ENCODE results near the gene ITPRIP.

ITPRIP gene

DNA sequence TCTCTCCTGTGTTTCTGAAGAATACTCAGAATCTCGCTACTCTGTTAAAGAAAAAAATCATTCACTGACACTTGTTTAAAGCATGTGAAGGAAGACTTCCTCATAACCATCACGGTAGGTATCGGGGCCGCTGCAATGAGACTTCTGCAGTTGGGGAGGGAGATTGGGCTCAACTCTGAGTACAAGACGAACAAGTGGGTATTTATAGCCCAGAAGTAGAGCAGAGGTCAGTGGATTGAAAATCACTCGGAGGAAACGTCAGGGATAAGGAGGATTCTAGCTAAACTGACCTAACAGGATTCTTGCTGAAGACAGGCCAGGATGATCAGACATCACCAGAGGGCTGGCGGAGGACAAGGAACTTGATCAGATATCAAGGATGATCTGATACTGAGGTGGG, 33.3 kb downstream of the ITPRIP start:
- no peak for DNase-seq

DNA sequence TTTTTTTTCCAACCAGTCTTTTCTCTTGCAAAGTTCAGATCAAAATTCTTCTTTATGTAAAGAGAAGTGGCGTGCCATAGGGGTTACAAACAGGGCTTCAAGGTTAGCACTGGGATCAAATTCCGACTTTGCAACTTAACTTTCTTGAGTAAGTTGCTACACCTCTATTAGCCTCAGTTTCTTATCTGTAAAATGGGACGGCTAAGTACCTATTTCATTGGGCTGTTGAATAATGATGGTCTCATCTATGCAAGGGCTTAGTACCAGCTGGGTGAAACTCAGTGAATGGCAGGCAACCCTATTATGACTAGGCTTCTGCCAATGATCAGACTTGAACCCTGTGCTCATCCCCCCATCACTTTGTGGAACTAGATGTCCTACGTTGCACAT, 33.9 kb downstream of the ITPRIP start:
- no peak for DNase-seq

DNA sequence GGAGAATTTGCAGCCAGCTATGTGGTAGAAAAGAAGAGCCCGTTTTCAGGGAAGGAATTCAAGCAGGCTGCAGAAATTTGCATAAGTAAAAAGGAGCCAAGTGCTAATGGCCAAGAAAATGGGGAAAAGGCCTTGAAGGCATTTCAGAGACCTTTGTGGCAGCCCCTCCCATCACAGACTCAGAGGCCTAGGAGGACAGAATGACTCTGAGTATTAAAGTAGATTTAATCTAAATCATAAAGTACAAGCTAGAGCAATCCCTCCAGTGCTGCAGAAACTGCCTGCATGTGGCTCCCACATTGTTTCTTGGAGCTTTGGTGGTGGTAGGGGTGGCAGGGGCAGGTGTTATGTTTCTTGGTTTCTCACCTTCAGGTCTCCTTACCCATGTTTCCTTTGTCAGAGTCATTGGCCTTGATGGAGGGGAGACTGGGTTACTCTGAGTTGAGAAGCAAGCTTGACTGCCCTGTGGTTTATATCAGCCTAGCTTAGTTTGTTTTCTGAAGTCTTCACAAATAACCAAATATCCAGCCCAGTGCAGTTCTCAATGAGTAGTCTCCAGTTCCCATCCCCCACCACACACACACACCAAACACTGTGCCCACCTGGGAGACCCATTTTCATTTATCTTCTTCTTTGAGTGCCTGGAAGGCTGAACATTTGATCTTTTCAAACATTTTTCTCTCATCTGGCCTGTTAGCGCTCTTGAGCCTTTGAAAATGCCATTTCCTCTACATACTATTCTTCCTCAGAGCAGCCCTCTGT, 34.5 kb downstream of the ITPRIP start:
- DNase-seq = peak; percentile 41

DNA sequence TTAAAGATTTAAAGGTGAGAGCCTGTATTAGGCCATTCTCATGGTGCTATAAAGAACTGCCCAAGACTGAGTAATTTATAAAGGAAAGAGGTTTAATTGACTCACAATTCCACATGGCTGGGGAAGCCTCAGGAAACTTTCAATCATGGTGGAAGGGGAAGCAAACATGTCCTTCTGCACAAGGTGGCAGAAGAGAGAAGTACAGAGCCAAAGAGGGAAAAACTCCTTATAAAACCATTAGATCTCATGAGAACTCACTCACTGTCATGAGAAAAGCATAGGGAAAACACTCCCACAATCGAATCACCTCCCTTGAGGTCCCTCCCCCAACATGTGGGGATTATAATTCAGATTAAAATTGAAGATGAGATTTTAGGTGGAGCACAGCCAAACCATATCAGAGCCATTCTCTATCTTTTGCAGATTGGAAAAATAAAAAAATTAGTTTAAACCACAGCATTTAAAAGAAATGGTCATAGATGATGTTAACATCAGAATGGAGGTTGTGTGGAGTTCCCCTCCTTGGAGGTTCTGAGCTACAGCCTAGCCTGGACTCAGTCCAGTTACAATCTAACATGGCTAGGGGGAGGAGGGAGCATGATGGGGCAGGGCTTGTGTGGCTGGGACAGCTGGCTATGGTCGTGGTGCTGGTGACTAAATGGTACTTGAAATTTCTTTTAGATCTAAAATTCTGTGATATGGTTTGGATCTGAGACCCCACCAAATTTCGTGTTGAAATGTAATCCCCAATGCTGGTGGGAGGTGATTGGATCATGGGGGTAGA, 36.2 kb downstream of the ITPRIP start:
- DNase-seq = no peak

DNA sequence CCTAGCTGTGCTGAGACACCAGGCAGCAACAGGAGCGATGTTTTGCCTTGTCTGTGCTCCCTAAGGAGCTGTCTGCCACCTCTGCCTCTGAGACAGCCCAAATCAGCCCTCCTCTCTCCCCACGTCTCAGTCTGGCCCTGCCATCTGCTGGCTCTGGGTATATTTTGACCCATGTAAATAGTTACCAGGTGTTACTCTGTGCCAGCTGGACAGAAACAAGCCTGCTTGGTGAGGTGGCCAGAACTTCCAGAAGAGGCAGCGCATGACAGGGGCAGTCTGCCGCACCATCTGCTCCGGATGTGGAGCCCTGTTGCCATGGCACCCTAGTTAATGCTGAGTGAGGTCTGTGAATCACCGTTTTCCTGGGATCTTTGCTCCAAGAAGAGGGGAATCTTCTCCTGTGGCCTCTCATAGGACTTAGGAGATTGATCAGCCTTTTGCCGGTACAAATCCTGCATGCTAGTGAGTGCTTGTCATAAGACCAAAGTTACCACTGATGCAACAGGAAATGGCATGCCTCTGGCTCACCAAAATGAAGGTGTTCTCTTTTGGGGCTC, 37.5 kb downstream of the ITPRIP start:
- no peak for DNase-seq

DNA sequence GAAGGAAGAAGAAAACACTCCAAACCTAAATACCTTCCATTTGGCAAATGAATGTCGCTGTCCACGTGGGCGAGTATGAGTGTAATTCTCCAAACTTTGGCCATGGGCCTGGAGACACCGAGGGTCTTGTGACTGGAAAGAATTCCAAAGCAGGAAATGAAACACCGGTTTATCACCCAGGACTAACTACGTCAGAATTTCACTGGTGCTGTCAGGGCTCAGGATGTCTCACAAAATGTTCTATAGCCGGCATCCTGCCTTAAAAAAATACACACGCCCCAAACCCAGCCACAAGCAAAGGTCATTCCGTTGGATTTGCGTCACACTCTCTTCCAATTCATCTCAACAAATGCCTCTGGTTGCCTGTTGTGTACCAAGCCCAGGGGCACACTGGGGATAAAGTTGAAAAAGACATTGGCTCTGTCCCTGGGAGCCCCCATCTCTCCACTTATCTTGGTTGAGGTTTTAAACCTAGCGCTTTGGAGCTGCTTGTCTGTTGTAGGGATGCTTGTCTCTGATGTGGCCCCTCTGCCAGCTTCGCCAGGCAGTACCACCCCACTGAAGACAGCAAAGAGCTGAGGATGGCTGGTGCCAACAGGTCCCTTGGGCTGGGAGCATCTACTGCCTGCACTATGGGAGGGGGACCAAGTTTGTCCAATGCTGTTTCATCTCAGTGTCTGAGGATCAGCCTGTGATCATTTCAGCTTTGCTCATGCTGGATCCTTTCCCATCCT, 38.1 kb downstream of the ITPRIP start:
- DNase-seq = no peak

DNA sequence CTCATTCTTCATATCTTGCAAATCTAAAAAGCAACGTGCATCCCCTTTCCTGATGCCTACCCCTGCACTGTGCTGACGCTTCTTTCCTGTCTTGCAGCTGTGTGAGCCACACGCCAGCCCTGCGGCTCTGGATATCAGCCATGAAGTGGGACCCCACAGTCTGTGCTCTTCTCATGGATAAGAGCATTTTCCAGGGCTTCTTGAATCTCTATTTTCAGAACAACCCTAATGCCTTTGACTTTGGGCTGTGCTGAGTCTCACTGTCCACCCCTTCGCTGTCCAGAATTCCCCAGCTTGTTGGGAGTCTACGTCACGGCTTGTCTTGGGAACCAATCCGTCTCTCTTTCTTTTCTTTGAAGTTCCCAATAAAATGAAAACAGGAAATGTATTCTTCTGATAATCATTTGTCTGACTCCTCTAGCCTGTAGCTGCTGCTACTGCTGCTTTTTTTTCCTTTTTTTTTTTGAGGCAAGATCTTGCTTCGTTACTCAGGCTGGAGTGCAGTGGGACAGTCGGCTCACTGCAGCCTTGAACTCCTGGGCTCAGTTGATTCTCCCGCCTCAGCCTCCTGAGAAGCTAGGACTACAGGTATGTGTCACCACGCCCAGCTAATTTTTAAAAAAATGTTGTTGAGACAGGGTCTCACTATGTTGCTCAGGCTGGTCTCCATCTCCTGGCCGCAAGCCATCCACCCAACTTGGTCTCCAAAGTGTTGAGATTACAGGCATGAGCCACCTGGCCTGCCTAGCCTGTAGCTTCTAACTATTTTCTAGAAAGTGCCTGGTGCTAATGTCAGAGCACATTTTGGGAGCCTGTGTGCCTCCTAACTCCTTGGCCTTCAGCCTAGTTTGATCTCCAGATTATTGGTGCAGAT, 39.0 kb downstream of the ITPRIP start:
- DNase-seq = no peak

DNA sequence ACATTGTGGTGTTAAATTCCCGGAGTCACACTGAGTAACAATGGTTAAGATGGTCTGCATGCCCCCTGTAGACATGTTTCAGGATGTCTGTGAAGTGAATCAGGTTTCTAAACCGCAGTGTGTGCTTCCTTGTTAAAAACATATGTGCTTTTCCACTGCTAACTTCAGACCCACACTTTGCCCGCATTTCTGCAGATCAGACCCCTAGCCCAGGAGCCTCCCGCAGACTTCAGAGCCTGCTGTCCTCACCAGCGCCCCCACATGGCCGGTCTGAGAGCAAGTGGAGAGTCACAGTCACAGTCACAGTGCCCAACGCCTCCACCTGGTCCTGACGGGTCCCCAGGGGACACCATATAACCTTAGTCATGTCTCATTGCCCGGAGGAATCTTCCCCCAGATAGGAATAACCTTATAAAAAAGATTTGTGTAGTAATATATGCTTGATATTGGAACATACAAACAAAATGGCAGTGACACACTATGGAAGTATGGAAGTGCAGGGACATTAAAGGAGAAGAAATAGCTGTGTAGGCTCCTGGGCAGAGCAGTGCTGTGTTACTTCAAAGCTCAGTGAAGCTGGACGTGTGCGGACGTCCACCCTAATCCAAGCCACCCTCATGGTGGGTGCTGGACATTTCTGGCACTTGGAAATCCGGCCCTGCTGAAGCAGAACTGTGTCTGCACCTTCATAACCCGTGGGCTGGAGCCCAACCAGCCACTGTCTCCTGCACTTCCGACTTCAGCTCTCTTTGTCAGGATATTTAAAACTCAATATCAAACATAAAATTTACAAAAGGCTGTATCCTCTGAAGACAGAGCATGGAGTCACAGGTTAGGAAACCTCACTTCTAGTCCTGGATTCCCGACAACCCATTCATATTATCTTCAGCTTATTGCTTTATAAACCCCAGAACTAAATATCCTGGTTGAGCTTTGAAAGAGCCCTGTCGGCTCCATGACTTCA, 40.3 kb downstream of the ITPRIP start:
- DNase-seq = no peak

DNA sequence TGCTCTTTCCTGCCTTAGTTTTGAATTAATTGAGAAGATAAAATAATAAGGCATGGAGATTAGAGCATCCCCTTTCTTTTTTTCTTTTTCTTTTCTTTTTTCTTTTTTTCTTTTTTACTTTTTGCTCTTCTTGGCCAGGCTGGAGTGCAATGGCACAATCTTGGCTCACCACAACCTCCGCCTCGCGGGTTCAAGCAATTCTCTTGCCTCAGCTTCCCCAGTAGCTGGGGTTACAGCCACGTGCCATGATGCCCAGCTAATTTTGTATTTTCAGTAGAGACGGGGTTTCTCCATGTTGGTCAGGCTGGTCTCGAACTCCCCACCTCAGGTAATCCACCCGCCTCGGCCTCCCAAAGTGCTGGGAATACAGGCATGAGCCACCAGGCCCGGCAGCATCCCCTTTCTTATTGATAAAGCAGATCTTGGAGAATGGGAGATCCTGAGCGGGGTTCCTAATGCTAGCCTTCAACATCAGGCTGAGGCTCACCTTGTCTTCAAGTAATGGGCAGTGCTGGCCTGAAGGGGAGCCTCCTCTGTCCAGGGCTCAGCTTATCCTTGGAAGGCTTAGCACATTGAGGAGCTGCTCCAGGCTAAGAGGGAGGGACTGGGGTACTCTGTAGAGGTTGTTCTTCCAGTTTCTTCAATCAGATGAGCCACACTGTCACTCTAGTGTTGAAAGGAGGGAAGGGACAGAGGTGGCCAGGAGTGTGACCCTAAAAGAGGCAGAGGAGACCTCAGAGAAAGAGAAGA, 41.4 kb downstream of the ITPRIP start:
- DNase-seq = no peak

DNA sequence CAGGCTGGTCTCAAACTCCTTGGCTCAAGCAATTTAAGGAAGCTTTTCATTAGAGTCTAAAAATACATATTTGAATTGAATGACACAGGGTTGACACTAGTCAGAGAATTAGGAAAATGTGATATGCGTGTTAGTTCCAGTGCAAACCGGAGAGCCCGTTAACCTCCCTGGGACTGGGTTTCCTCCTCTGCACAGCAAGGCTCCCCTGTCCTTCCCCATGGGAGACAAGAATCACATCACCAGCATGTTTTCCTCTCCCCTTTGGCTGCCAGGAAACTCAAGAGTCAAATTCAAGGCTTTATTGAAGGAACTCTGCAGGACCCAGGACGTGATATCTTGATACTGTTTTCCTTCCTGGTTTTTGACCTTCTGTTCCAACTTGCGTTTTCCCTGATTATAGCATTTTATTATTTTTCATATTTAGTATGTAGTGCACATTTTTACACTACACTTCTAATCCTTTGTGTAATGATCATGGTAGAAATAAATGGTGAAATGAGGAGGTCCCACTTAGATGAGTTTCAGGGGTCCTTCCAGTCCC, 44.4 kb downstream of the ITPRIP start:
- no peak for DNase-seq

DNA sequence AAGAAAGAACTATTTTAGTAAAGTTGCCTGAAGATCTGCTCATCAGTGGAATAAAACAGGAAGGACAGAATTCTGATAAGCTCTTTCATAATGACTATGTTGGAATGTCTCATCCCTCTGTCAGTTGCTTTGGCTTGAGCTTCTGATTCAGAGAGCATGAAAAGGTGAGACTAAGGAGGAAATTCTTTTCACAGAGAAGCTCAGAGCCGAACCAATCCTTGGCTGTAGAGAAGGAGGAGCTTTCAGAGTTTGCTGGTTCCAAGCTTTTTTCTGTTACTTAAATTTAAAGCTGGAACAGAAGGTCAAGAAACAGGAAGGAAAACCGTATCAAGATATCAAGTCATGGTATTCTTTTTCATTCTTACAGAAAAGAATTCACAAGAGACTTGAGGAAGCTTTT, 45.3 kb downstream of the ITPRIP start:
- DNase-seq = no peak

DNA sequence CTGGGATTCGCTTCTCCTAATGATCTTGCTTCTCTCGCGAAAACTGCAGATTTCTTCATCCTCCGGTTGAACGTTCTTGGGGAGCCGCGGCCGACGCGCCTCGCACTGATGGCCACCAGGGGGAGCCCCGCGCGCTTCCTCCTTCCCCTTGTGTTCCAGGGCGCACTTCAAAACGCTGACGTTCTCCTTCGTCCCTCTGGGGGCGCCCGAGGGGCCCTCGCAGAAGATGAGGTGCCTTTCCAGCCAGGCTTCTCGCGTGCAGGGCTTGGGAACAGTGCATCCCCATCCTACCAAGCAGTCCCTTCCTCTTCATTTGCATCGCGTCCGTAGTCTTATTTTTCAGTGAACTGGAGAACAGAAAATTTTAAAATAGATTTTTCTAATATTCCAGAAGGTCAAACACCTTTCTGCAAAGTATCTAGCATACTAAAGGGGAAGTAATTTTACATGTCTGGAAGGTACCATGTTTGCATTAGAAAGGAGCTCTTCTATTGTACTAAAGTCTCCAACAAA, 46.8 kb downstream of the ITPRIP start:
- DNase-seq = peak; percentile 89

DNA sequence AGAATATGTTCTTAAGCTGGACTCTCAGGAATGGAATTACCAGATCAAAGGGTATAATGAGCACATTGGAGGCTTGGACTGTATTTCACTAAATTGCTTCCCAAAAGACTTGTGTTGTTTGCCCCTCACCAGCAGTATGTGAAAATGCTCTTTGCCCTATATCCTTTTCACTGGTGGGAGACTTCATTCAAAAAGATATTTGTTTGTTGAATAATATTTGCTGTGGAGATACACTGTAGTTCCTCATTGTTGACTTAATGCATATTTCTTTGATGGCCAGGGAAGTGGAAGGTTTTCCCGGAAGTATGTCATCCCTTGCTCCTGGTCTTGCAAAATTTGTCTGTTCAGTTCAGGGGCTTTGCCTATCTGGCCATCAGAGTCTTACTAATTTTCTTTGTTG, 49.9 kb downstream of the ITPRIP start:
- DNase-seq = no peak

DNA sequence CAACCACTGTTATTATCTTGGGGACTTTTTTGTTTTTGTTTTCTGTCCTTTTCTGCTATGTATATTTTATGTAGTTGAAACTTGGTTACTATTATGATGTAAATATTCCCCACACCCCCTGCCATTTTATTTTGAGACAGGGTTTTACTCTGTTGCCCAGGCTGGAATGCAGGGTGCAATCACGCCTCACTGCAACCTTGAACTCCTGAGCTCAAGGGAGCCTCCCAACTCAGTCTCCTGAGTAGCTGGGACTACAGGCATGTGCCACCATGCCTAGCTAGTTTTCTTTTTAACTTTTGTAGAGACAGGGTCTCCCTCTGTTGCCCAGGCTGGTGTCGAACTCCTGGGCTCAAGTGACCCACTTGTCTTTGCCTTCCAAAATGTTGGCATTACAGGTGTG, 51.3 kb downstream of the ITPRIP start:
- DNase-seq = no peak

DNA sequence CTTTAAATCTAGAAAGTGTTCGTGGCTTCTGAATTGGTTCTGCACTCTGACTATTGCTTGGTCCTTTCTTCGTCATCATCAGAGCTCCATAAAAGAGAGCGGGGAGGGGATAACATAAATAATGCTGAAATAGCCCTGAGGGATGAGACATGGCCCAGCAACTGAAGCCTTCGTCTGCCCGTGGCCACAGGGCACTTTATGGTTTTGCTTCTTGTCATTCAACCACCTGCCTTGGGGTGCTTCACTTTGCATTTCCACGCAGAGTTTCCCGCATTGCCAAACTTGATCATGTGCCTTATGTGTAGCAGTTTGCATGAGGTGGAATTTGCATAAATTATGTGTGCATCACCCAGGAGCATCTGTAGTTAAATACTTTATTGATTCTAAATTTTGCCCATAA, 53.4 kb downstream of the ITPRIP start:
- no peak for DNase-seq

DNA sequence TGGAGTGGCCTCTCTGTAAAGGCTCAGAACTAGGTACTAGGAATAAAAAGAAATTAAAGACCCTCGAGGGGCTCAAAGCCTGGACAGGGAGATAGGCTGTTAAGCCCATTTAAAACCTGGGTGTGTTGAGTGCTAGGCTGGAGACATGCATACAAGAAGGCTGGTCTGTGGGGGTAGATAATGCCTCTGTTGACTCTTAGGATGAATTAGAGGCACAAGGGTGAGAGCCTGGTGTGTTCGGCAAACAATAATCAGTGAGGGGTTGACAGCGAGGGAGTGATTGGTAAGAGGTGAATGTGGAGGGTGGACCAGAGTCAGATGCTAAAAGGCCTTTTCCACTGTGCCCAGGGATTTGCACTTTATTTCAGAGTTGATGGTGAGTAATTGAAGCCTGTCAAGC, 56.6 kb downstream of the ITPRIP start:
- DNase-seq = no peak

DNA sequence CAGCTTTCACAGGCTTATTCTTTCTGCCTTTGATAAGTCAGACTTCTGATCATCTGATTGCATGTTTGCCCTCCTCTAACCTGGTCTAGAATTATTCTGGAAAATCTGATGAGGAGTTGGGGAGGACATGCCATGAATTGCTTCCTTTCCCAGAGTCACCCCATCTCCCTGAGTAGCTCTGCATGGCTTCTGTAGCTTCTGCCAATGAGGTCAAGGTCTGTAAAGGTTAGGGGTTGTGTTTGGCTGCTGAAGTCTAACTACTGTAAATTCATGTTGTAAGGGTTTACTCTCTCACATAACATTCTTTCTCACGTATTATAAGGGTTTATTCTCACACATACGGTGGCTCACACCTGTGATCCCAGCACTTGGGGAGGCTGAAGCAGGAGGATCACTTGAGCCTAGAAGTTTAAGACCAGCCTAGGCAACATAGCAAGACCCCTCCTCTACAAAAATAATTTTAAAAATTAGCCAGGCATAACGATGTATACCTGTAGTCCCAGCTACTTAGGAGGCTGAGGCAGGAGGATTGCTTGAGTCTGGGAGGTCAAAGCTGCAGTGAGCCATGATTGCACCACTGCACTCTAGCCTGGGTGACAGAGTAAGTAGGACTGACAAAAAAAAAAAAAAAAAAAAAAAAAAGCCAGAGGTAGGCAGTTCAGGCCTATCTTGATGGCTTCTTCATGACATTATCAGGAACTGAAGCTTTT, 58.6 kb downstream of the ITPRIP start:
- DNase-seq = no peak

DNA sequence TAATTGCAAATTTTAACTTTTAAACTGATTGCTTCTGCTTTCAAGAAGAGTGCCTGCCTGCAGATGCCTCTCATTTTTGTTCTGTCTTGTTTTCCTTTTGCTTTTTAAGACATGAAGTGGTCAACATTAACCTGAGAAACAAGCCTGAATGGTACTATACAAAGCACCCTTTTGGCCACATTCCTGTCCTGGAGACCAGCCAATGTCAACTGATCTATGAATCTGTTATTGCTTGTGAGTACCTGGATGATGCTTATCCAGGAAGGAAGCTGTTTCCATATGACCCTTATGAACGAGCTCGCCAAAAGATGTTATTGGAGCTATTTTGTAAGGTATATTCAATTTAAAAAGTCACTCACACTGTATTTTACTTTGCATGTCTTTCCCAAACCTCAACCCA, 60.5 kb downstream of the ITPRIP start:
- DNase-seq = no peak

DNA sequence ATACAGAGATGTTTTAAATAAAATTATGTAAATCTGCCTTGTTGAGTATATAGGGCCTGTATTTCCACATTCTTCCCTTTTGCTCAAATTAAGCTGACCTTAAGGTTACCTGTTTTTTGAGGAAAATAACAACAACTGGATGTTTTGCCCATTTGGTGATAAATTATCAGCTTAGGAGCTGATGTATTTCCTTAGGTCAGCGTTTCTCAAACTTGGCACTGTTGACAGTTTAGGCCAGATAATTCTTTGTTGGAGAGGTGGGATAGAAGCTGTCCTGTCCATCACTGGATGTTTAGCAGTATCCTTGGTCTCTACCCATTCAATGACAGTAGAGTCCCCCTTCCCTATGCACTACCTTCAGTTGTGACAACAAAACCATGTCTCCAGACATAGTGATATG, 62.1 kb downstream of the ITPRIP start:
- DNase-seq = no peak

Data from activated gamma-delta T cell treated with Interleukin-2 at 50 U/mL for 16 hours (primary cell).